Adipocyte (in vitro differentiated cells): ENCODE results near the gene SLC31A2.

ENCODE experiments used
- DNase-seq: peaks from one replicate; pipeline ENCODE4 v3.0.0-alpha.2; 2015; ENCODE audit warnings: low read depth
- H3K27me3 ChIP-seq: replicated peaks from 2 replicates; pipeline ENCODE4 v1.7.0; 2013; ENCODE audit warnings: mild to moderate bottlenecking, low read length, moderate library complexity; ENCODE audit not compliant: control insufficient read depth, insufficient read depth
- H3K36me3 ChIP-seq: 2 replicates; pipeline ENCODE4 v1.7.0; 2013; ENCODE audit warnings: low read length, mild to moderate bottlenecking, moderate library complexity; ENCODE audit not compliant: control insufficient read depth, insufficient read depth, severe bottlenecking
- H3K4me1 ChIP-seq: 2 replicates; pipeline ENCODE4 v1.7.0; 2013; ENCODE audit warnings: mild to moderate bottlenecking, low read length, moderate library complexity; ENCODE audit not compliant: control insufficient read depth, insufficient read depth
- H3K4me3 ChIP-seq: 2 replicates; pipeline ENCODE4 v1.7.0; 2013; ENCODE audit warnings: mild to moderate bottlenecking, low read length, moderate library complexity
- H3K9ac ChIP-seq: 2 replicates; pipeline ENCODE4 v1.7.0; 2013; ENCODE audit warnings: mild to moderate bottlenecking, low read length, moderate library complexity
- H3K9me3 ChIP-seq: 2 replicates; pipeline ENCODE4 v1.7.0; 2013; ENCODE audit warnings: mild to moderate bottlenecking, low read length, moderate library complexity; ENCODE audit not compliant: control insufficient read depth

SLC31A2 gene

GRCh38 chr9:113168809-113169208, 18.0 kb downstream of the SLC31A2 start:
- no peak for DNase-seq
- peaks cover 90% of the 10 kb centered on the region for H3K36me3 ChIP-seq
- H3K4me3 ChIP-seq = no peak overlapping the region

GRCh38 chr9:113173341-113173740, 22.5 kb downstream of the SLC31A2 start:
- peaks cover 92% of the 10 kb centered on the region for H3K36me3 ChIP-seq
- H3K9ac ChIP-seq = no peak overlapping the region
- no peaks in the 10 kb centered on the region for H3K27me3 ChIP-seq
- no peak overlapping the region for H3K4me3 ChIP-seq
- H3K9me3 ChIP-seq = no peaks in the 10 kb centered on the region
- no peak for DNase-seq
- peaks cover 2% of the 10 kb centered on the region for H3K4me1 ChIP-seq

More at GRCh38 chr9:113168809-113169208, 18.0 kb downstream of the SLC31A2 start:
- no peaks in the 10 kb centered on the region for H3K9me3 ChIP-seq
- peaks cover 16% of the 10 kb centered on the region for H3K4me1 ChIP-seq
- no peak overlapping the region for H3K9ac ChIP-seq
- no peaks in the 10 kb centered on the region for H3K27me3 ChIP-seq

- no peak overlapping the region for H3K9ac ChIP-seq
- H3K27me3 ChIP-seq = no peaks in the 10 kb centered on the region
- DNase-seq = no peak
- peaks cover 5% of the 10 kb centered on the region for H3K4me1 ChIP-seq
- H3K4me3 ChIP-seq = no peak overlapping the region
- no peaks in the 10 kb centered on the region for H3K9me3 ChIP-seq
- peaks cover 89% of the 10 kb centered on the region for H3K36me3 ChIP-seq
Observed at GRCh38 chr9:113176803-113177202, 26.0 kb downstream of the SLC31A2 start.

GRCh38 chr9:113177251-113177650, 26.4 kb downstream of the SLC31A2 start:
- no peak for DNase-seq
- Histone ChIP-seq H3K4me1 (peaks cover 5% of the 10 kb centered on the region), H3K27me3 (no peaks in the 10 kb centered on the region), H3K9me3 (no peaks in the 10 kb centered on the region), H3K9ac (no peak overlapping the region), H3K36me3 (peaks cover 92% of the 10 kb centered on the region), H3K4me3 (no peak overlapping the region)

GRCh38 chr9:113178087-113178486, 27.3 kb downstream of the SLC31A2 start:
- Histone ChIP-seq H3K9me3 (no peaks in the 10 kb centered on the region), H3K4me3 (no peak overlapping the region), H3K36me3 (peaks cover 92% of the 10 kb centered on the region), H3K27me3 (no peaks in the 10 kb centered on the region), H3K9ac (no peak overlapping the region), H3K4me1 (peaks cover 5% of the 10 kb centered on the region)
- peak; percentile 41 for DNase-seq

- no peak overlapping the region for H3K4me3 ChIP-seq
- no peaks in the 10 kb centered on the region for H3K9me3 ChIP-seq
- H3K4me1 ChIP-seq = peaks cover 9% of the 10 kb centered on the region
- no peaks in the 10 kb centered on the region for H3K27me3 ChIP-seq
- H3K36me3 ChIP-seq = peaks cover 95% of the 10 kb centered on the region
- H3K9ac ChIP-seq = no peak overlapping the region
- no peak for DNase-seq
Observed at GRCh38 chr9:113179839-113180238, 29.0 kb downstream of the SLC31A2 start.

GRCh38 chr9:113181165-113181564, 30.4 kb downstream of the SLC31A2 start:
- Histone ChIP-seq H3K36me3 (peaks cover 93% of the 10 kb centered on the region), H3K4me1 (peaks cover 22% of the 10 kb centered on the region), H3K9me3 (no peaks in the 10 kb centered on the region), H3K9ac (no peak overlapping the region), H3K27me3 (no peaks in the 10 kb centered on the region), H3K4me3 (no peak overlapping the region)
- no peak for DNase-seq

- Histone ChIP-seq H3K27me3 (no peaks in the 10 kb centered on the region), H3K36me3 (peaks cover 67% of the 10 kb centered on the region), H3K4me3 (no peak overlapping the region), H3K4me1 (peaks cover 45% of the 10 kb centered on the region), H3K9me3 (no peaks in the 10 kb centered on the region), H3K9ac (no peak overlapping the region)
- no peak for DNase-seq
Observed at GRCh38 chr9:113183956-113184488, 33.2 kb downstream of the SLC31A2 start.

- H3K4me1 ChIP-seq = peaks cover 47% of the 10 kb centered on the region
- no peak overlapping the region for H3K4me3 ChIP-seq
- no peak overlapping the region for H3K9ac ChIP-seq
- H3K27me3 ChIP-seq = no peaks in the 10 kb centered on the region
- no peak for DNase-seq
- H3K9me3 ChIP-seq = no peaks in the 10 kb centered on the region
- peaks cover 65% of the 10 kb centered on the region for H3K36me3 ChIP-seq
Observed at GRCh38 chr9:113184539-113184938, 33.7 kb downstream of the SLC31A2 start.

GRCh38 chr9:113185271-113185670, 34.5 kb downstream of the SLC31A2 start:
- Histone ChIP-seq H3K9me3 (no peaks in the 10 kb centered on the region), H3K9ac (peak overlapping the region; percentile 46), H3K36me3 (peaks cover 61% of the 10 kb centered on the region), H3K4me3 (no peak overlapping the region), H3K27me3 (no peaks in the 10 kb centered on the region), H3K4me1 (peaks cover 47% of the 10 kb centered on the region)
- DNase-seq = no peak

- no peak for DNase-seq
- Histone ChIP-seq H3K9me3 (no peaks in the 10 kb centered on the region), H3K9ac (peak overlapping the region; percentile 27), H3K36me3 (peaks cover 56% of the 10 kb centered on the region), H3K4me1 (peaks cover 47% of the 10 kb centered on the region), H3K27me3 (no peaks in the 10 kb centered on the region), H3K4me3 (no peak overlapping the region)
Observed at GRCh38 chr9:113186137-113186755, 35.4 kb downstream of the SLC31A2 start.
